Panc1 (cell line): ENCODE data around the gene IAPP. TPM values are rescaled to one million over a fixed set of nuclear protein-coding genes. Genes with fewer than 3 reads are reported as not detected.
"Not testable (repeated sequence)": the region's sequence is repeated elsewhere in the genome, so short reads cannot be mapped to it uniquely, and the experiment has no call there.

Source experiments
- ATAC-seq: fragments of 200-7000 bp; cut with Tn5 transposase; 2 replicates; pipeline ENCODE4 v1.9.1; 2020; ENCODE audit warnings: mild to moderate bottlenecking, moderate library complexity
- BruUV-seq: library from RNA; stranded (reverse); fragments of 400-500 nt; replicated peaks from 2 replicates; lab custom pipeline; 2021; lab: Mats Ljungman, UMichigan
- CTCF ChIA-PET: fragments of 300-600 bp; sonication (Branson Sonifier 250); formaldehyde crosslinking; loops from one replicate; lab custom pipeline; 2022; ENCODE audit warnings: antibody characterized with exemption; lab: Charles Lee
- POLR2A ChIA-PET: fragments of 300-600 bp; sonication (Branson Sonifier 250); formaldehyde crosslinking; loops from one replicate; lab custom pipeline; 2022; ENCODE audit warnings: antibody characterized with exemption; lab: Charles Lee
- DNase-seq: peaks from one replicate; pipeline ENCODE4 v3.0.0-alpha.2; 2010; ENCODE audit warnings: low read depth, low spot score
- H3K27ac ChIP-seq: 2 replicates; pipeline ENCODE4 v1.5.1; 2011; ENCODE audit warnings: mild to moderate bottlenecking, low read length, inconsistent platforms
- H3K27me3 ChIP-seq: fragments of 200-500 bp; sonication (Bioruptor generic); 2 replicates; pipeline ENCODE4 v1.6.0; 2014; ENCODE audit warnings: low read length, inconsistent platforms; ENCODE audit not compliant: control insufficient read depth, insufficient read depth
- H3K36me3 ChIP-seq: fragments of 200-500 bp; sonication (Bioruptor generic); 2 replicates; pipeline ENCODE4 v1.5.1; 2014; ENCODE audit warnings: inconsistent platforms, mild to moderate bottlenecking, low read length, moderate library complexity; ENCODE audit not compliant: control insufficient read depth, insufficient read depth
- H3K4me1 ChIP-seq: 2 replicates; pipeline ENCODE4 v1.5.1; 2011; ENCODE audit warnings: inconsistent platforms, mild to moderate bottlenecking, low read length, moderate library complexity; ENCODE audit not compliant: control insufficient read depth, insufficient read depth
- H3K4me3 ChIP-seq, 2 experiments: 2 replicates each; pipeline ENCODE4 v1.5.1; 2011 to 2012; ENCODE audit warnings: low read depth in 2 of 2, low read length in 2 of 2, mild to moderate bottlenecking in 2 of 2, inconsistent platforms in 1 of 2, moderate library complexity in 1 of 2
- H3K9me3 ChIP-seq: fragments of 200-500 bp; sonication (Bioruptor generic); 2 replicates; pipeline ENCODE4 v1.5.1; 2014; ENCODE audit warnings: low read depth, mild to moderate bottlenecking, inconsistent platforms, low read length, moderate library complexity; ENCODE audit not compliant: control insufficient read depth, insufficient read depth
- CTCF ChIP-seq: fragments of 450-650 bp; IDR thresholded peaks from 2 replicates; pipeline ENCODE4 v1.5.1; 2017; ENCODE audit warnings: mild to moderate bottlenecking
- POLR2AphosphoS5 ChIP-seq: IDR thresholded peaks from 2 replicates; pipeline ENCODE4 v1.6.1; 2012; ENCODE audit warnings: mild to moderate bottlenecking, low read depth, low read length, moderate library complexity
- REST ChIP-seq, 2 experiments: IDR thresholded peaks; 2 replicates each; pipeline ENCODE4 v1.6.1; 2011 to 2012; ENCODE audit warnings: low read depth in 2 of 2, control low read depth in 1 of 2, low read length in 1 of 2, mild to moderate bottlenecking in 1 of 2, moderate library complexity in 1 of 2; ENCODE audit not compliant: insufficient read depth in 1 of 2
- SIN3A ChIP-seq: IDR thresholded peaks from 2 replicates; pipeline ENCODE4 v1.6.1; 2012; ENCODE audit warnings: low read depth, mild to moderate bottlenecking, low read length, moderate library complexity, borderline replicate concordance; ENCODE audit not compliant: insufficient read depth
- TCF7L2 ChIP-seq: IDR thresholded peaks from 2 replicates; pipeline ENCODE4 v1.6.1; 2011; ENCODE audit warnings: mild to moderate bottlenecking, low read depth, low read length, inconsistent platforms
- in situ Hi-C: cut with HindIII; loops from 2 replicates; pipeline ENCODE4 v1.10.0; 2016; ENCODE audit warnings: low sequenced_read_pairs, low pct_unique_long_range_greater_than_20kb
- intact Hi-C: fragments of 100-400 bp; cut with micrococcal nuclease; formaldehyde crosslinking; loops from one replicate; pipeline ENCODE4 v1.10.0; 2022; ENCODE audit not compliant: unreplicated experiment
- total RNA-seq: library from RNA; stranded (reverse); gene quantifications from one replicate; pipeline ENCODE4 v1.2.1, GENCODE V29; 2021; ENCODE audit not compliant: unreplicated experiment

The IAPP gene
- total RNA-seq, 1 experiment from 2014 or later = not detected

GRCh38 chr12:21413369-21414277 lies 40.9 kb downstream of the IAPP start:
- Histone ChIP-seq H3K4me3 (no peak overlapping the region), H3K27me3 (no peaks in the 10 kb centered on the region), H3K36me3 (no peaks in the 10 kb centered on the region), H3K27ac (no peak overlapping the region), H3K4me1 (no peaks in the 10 kb centered on the region), H3K9me3 (no peaks in the 10 kb centered on the region)
- DNase-seq (no peak), ATAC-seq (no peak)
- in situ Hi-C loops = no loop called here
- POLR2A ChIA-PET = no interaction called here
- no TSS peak for BruUV-seq
- intact Hi-C loops = no loop called here
- CTCF ChIA-PET = no interaction called here
- no peak for TF ChIP-seq SIN3A
- no peak for TF ChIP-seq POLR2AphosphoS5
- TF ChIP-seq CTCF = no peak
- TF ChIP-seq TCF7L2 = no peak
- no peak for TF ChIP-seq REST (IDR thresholded peaks at IDR 0.05; ENCODE audit: insufficient read depth in 1 of 2, low read depth in 2 of 2, low read length in 1 of 2)

- no peak for DNase-seq
- no peaks in the 10 kb centered on the region for H3K9me3 ChIP-seq
- CTCF ChIA-PET = no interaction called here
- H3K4me1 ChIP-seq = no peaks in the 10 kb centered on the region
- POLR2A ChIA-PET = no interaction called here
- no peaks in the 10 kb centered on the region for H3K36me3 ChIP-seq
- BruUV-seq = no TSS peak
- intact Hi-C loops (no loop called here), in situ Hi-C loops (no loop called here)
- TF ChIP-seq SIN3A (no peak), REST (IDR thresholded peaks at IDR 0.05; ENCODE audit: insufficient read depth in 1 of 2, low read depth in 2 of 2, low read length in 1 of 2) (no peak), CTCF (no peak), POLR2AphosphoS5 (no peak), TCF7L2 (no peak)
- ATAC-seq = no peak
- H3K27me3 ChIP-seq = no peaks in the 10 kb centered on the region
- H3K4me3 ChIP-seq = no peak overlapping the region
- H3K27ac ChIP-seq = no peak overlapping the region
These were observed 43.9 kb downstream of the IAPP start for GRCh38 chr12:21416511-21417121.

GRCh38 chr12:21418398-21418797 lies 45.7 kb downstream of the IAPP start:
- in situ Hi-C loops, H3K27me3 ChIP-seq, POLR2A ChIA-PET: not testable (repeated sequence)

More at GRCh38 chr12:21418398-21418797, 45.7 kb downstream of the IAPP start:
- ATAC-seq, intact Hi-C loops, H3K27ac ChIP-seq, H3K36me3 ChIP-seq, H3K4me3 ChIP-seq, H3K9me3 ChIP-seq, BruUV-seq, H3K4me1 ChIP-seq, DNase-seq, CTCF ChIA-PET: not testable (repeated sequence)
